ENCODE measurements around the gene AQP1.

GRCh38 chr7:30933124-30933974, 21.7 kb downstream of the AQP1 start:
- TF ChIP-seq CTCF (conservative IDR thresholded peaks at IDR 0.05) (no peak), ZFX (IDR thresholded peaks at IDR 0.05) (no peak)

All from C4-2B (cell line).